Measurements from ENCODE around the gene PYGO2. TPM values are rescaled to one million over a fixed set of nuclear protein-coding genes. Genes with fewer than 3 reads are reported as not detected.

PYGO2 gene
- total and polyA plus RNA-seq, 12 donors = 26.2 to 61.1 (median 38.7) TPM

- Histone ChIP-seq H3K4me1 (replicated peaks in 1 of 2) (peaks cover 45 to 65% of the 10 kb centered on the region in 2 donors), H3K36me3 (replicated peaks in 1 of 2) (peaks cover 0 to 19% of the 10 kb centered on the region in 2 donors), H3K4me3 (peak within 1 kb of the TSS in 3 of 4 donors; percentile 8 to 64 (median 39)), H3K27me3 (no peaks in the 10 kb centered on the region), H3K27ac (peak within 1 kb of the TSS; percentile 19 to 84 (median 61)), H3K9me3 (replicated peaks in 1 of 3) (no peaks in the 10 kb centered on the region)
- intact Hi-C loops (cut with DNase I) = no loop called here
- DNase-seq = peak; percentile 76 to 95 (median 86)
- peak in 1 of 2 donors; percentile 72 for TF ChIP-seq POLR2A (IDR thresholded peaks at IDR 0.05)
- TF ChIP-seq CTCF (IDR thresholded peaks at IDR 0.05) = peak in 3 of 6 experiments; percentile 10 to 24 (median 10)
- WGBS, 4 donors = 0 to 4% (median 1%) methylated on average over 18 of the region's 18 CpGs
Observed at GRCh38 chr1:154955718-154956543, 5.7 kb downstream of the PYGO2 start, which contains the start of gene PBXIP1. Gene PBXIP1, minus strand, starts transcription at chr1:154956099. Its CDS starts 2,378 bp downstream, at chr1:154953721.

GRCh38 chr1:154955039-154955717 lies 6.4 kb downstream of the PYGO2 start:
- Histone ChIP-seq H3K36me3 (replicated peaks in 1 of 2) (peaks cover 0 to 26% of the 10 kb centered on the region in 2 donors), H3K27ac (peak overlapping the region; percentile 19 to 84 (median 61)), H3K9me3 (replicated peaks in 1 of 3) (no peaks in the 10 kb centered on the region), H3K4me3 (peak overlapping the region in 2 of 4 donors; percentile 8 to 64), H3K27me3 (no peaks in the 10 kb centered on the region), H3K4me1 (replicated peaks in 1 of 2) (peaks cover 41 to 60% of the 10 kb centered on the region in 2 donors)
- WGBS, 4 donors = 0 to 15% (median 10%) methylated on average over 2 to 4 of the region's 4 CpGs
- intact Hi-C loops (cut with DNase I) = no loop called here
- peak; percentile 55 to 92 (median 73) for DNase-seq
- TF ChIP-seq CTCF (IDR thresholded peaks at IDR 0.05) = no peak
- no peak for TF ChIP-seq POLR2A (IDR thresholded peaks at IDR 0.05)

GRCh38 chr1:154954541-154954940 lies 7.0 kb downstream of the PYGO2 start:
- intact Hi-C loops (cut with DNase I) = no loop called here
- 40 to 51% (median 47%) methylated on average over 3 of the region's 3 CpGs for WGBS, 4 donors
- peak overlapping the region in 2 of 5 donors; percentile 77 to 84 for H3K27ac ChIP-seq

More at GRCh38 chr1:154954541-154954940, 7.0 kb downstream of the PYGO2 start:
- no peaks in the 10 kb centered on the region for H3K9me3 ChIP-seq (replicated peaks in 1 of 3)
- H3K4me1 ChIP-seq (replicated peaks in 1 of 2) = peaks cover 41 to 59% of the 10 kb centered on the region in 2 donors
- peak in 1 of 7 donors; percentile 19 for DNase-seq
- H3K27me3 ChIP-seq = no peaks in the 10 kb centered on the region
- TF ChIP-seq POLR2A (IDR thresholded peaks at IDR 0.05) = no peak
- TF ChIP-seq CTCF (IDR thresholded peaks at IDR 0.05) = no peak
- no peak overlapping the region for H3K4me3 ChIP-seq
- H3K36me3 ChIP-seq (replicated peaks in 1 of 2) = peaks cover 0 to 28% of the 10 kb centered on the region in 2 donors
